HG03575 (cell line): ENCODE data around the gene GSS.

ENCODE experiments used
- ATAC-seq: cut with Tn5 transposase; IDR thresholded peaks from one replicate; pipeline ENCODE4 v1.9.1; 2021; ENCODE audit not compliant: unreplicated experiment, insufficient number of reproducible peaks, low FRiP score; ENCODE audit errors: extremely low read depth

GSS gene

GRCh38 chr20:34995192-34995591 is 39.6 kb upstream of the GSS start:
- ATAC-seq: no peak

- no peak for ATAC-seq
Observed at GRCh38 chr20:34994509-34995131, 39.0 kb upstream of the GSS start.

GRCh38 chr20:34993941-34994508 is 38.4 kb upstream of the GSS start:
- ATAC-seq: no peak

- ATAC-seq: no peak
Observed at GRCh38 chr20:34992751-34993417, 37.3 kb upstream of the GSS start.

DNA sequence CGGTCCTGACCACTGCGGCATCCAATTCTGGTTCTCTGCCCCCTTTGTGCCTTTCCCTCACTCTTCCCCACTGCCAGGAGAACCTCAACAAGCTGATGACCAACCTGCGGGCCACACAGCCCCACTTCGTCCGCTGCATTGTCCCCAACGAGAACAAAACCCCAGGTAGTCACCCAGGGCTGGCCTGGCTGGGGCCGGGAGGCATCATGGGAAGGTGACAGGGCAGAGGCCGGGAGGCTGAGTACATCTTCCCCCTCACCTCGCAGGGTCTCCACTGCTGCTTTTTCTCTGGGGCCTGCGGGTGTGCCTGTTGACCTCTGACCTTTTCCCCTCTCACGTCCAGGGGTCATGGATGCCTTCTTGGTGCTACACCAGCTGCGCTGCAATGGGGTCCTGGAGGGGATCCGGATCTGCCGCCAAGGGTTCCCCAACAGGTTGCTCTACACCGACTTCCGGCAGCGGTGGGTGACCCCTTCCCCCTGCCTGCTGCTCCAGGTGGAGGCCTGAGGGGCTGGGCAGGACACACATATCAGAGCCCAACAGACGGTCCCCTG is 35.1 kb upstream of the GSS start:
- ATAC-seq: no peak

GRCh38 chr20:34990231-34990630 is 34.6 kb upstream of the GSS start:
- no peak for ATAC-seq

- no peak for ATAC-seq
Observed at GRCh38 chr20:34989670-34990069, 34.1 kb upstream of the GSS start.

- no peak for ATAC-seq
Observed at GRCh38 chr20:34989118-34989517, 33.5 kb upstream of the GSS start.

- no peak for ATAC-seq
Observed at GRCh38 chr20:34988191-34988540, 32.6 kb upstream of the GSS start.

DNA sequence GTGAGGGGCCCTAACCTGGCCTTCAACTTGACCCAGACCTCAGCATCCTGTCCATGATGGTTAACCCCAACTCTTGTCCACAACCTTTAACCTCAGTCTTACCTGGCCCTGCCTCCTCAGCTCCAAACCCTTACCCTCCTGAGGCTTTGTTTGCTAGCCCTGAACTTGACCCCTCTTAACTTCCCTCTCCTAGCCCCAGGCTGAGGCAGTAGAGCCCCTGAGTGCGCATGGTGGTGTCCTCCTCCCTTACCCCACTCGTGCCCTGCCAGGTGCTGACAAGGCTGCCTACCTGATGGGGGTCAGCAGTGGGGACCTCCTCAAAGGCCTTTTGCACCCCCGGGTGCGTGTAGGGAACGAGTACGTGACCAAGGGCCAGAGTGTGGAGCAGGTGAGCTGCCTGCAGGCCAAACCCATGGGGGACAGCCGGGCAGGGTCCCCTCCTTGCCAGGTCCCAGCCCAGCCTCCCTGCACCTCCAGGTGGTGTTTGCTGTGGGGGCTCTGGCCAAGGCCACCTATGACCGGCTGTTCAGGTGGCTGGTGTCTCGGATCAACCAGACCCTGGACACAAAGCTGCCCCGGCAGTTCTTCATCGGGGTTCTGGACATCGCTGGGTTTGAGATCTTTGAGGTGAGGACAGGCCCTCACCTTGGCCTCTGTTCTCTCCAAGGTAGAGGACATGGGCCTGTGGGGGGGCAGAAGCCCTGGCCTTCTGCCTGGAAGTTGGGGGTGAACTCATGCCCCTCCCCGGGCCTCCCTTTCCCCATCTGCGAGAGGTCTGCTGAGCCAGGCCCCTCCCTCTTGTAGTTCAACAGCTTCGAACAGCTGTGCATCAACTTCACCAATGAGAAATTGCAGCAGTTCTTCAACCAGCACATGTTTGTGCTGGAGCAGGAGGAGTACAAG is 31.9 kb upstream of the GSS start:
- ATAC-seq: no peak

DNA sequence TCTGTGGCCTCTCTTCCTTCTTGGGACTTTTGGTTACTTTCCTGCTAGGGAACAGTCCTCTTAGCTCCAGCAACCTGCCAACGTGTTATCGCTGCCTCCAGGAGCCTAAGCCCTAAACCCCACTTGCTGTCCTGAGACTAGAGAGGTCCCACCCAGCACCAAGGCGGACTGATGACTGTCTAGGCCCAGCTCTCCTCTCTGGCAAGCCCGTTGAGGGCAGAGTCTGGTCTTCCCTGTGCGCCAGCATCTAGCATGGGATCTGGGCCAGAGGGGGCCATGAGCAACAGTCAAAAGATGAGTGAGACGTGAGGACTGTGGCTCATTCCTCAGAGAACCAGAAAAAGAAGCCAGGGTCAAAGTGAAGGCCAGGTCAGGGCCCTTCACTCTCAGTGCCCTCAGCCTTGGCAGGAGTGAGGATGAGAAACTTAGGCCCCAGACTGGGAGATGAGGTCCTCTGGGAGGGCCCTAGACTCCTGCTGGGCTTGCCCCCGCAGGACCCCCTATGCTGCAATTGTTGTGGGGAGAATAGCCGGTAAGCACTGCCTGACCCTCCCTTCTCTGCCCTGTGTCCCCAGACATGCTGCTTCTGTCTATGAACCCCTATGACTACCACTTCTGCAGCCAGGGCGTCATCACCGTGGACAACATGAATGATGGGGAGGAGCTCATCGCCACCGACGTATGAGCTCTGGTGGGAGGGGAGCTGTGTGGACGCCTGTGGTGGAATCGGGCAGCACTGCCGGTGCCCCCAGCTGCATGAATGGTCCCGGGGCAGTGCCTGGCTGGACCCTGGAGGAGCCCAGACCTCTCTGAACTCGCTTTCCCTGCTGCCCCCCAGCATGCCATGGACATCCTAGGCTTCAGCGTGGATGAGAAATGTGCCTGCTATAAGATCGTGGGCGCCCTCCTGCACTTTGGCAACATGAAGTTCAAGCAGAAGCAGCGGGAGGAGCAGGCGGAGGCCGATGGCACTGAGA is 31.0 kb upstream of the GSS start:
- no peak for ATAC-seq

DNA sequence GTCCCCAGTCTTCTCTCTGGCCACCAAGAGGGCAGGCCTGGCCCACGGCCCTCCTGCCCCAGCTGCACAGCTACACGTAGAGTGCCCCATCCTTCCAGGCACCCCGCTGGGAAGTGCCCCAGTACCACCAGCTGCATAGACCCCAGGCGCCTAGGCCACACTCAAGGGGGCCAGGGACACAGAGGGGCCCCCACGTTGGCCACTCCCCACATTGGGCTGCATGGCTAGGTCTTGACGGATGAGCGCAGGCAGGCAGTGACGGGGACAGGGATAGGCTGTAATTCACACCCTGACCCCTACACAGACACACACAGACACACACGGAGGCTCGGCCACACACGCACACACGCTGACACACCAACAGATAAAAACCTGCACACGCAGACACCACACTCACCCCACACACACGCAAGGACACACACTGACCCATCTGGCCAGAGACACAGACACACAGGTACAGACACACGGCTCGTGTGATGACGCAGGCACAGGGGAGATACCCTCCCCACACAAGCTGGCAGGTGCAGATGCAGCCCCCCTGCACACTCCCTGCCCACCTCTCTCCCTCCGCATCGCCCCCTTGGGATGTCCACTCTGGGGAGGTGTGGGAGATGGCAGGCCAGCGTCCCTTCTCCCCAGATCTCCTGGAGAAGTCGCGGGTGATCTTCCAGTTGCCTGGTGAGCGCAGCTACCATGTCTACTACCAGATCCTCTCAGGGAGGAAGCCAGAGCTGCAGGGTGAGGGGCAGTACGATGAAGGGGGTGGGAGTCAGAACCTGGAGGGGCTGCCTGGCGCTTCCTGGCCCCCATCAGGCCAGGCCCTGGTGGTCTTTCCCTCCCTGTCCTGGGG is 30.1 kb upstream of the GSS start:
- ATAC-seq: no peak

DNA sequence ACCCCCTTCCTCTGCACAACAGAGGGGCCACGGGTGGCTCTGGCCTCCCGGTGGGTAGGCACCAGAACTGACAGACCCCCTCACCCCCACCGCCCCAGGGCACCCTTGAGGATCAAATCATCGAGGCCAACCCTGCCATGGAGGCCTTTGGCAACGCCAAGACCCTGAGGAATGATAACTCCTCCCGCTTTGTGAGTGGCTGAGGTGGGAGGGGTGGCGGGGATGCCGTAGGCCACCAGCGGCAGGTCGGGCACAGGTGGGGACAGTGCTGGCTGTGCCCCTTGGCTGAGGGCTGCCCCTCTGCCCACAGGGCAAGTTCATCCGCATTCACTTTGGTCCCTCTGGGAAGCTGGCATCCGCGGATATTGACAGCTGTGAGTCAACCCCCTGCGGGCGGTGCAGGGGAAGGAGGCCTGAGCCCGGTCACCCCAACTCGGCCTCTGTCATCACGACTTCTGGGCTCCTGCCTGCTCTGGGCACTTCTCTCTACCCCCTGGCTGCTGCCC is 29.2 kb upstream of the GSS start:
- no peak for ATAC-seq

- ATAC-seq: no peak
Observed at GRCh38 chr20:34983995-34984735, 28.6 kb upstream of the GSS start.

- no peak for ATAC-seq
Observed at GRCh38 chr20:34983089-34983820, 27.6 kb upstream of the GSS start.
